ENCODE data around the gene ATP6V0C. TPM values are rescaled to one million over a fixed set of nuclear protein-coding genes. Genes with fewer than 3 reads are reported as not detected.
"Not testable (repeated sequence)": the region's sequence is repeated elsewhere in the genome, so short reads cannot be mapped to it uniquely, and the experiment has no call there.

Gene ATP6V0C
- total RNA-seq, 1 experiment from 2014 or later, result 176 TPM

- H3K27me3 Mint-ChIP-seq (ENCODE audit: low read depth); DNase-seq; H3K18ac ChIP-seq (ENCODE audit: insufficient read length, low read depth, low read length); H4K91ac ChIP-seq (ENCODE audit: insufficient read length, low read depth, low read length); H3K14ac ChIP-seq (ENCODE audit: insufficient read depth, low read length); H3K9me3 ChIP-seq (ENCODE audit: control insufficient read depth, low read depth, low read length); H2BK12ac ChIP-seq (ENCODE audit: insufficient read length, low read depth, low read length); H3K27me3 ChIP-seq (ENCODE audit: insufficient read depth, low read length); H3K4me1 Mint-ChIP-seq; H3K27ac Mint-ChIP-seq; H3K4me3 Mint-ChIP-seq; H2AK5ac ChIP-seq (ENCODE audit: insufficient read length, low read length); H2BK15ac ChIP-seq (ENCODE audit: low read depth, low read length); H3T11ph ChIP-seq (ENCODE audit: low read length); H3K9me3 Mint-ChIP-seq; H3K4ac ChIP-seq (ENCODE audit: low read depth, low read length); H3K36me3 Mint-ChIP-seq (ENCODE audit: insufficient read depth in 1 of 3, low read depth in 3 of 3); H3K4me1 ChIP-seq (ENCODE audit: insufficient read depth, low read length); H3K4me2 ChIP-seq (ENCODE audit: insufficient read depth, insufficient read length, low read length); H2BK5ac ChIP-seq (ENCODE audit: insufficient read length, low read length); H3K79me1 ChIP-seq (ENCODE audit: insufficient read depth, low read depth, low read length, poor library complexity, severe bottlenecking); H4K5ac ChIP-seq (ENCODE audit: insufficient read length, low read depth, low read length); H2BK120ac ChIP-seq (ENCODE audit: low read depth, low read length, poor library complexity, severe bottlenecking); H4K8ac ChIP-seq (replicated peaks; ENCODE audit: insufficient read length, low read depth, low read length); H3K23ac ChIP-seq (ENCODE audit: insufficient read length, low read depth, low read length); H2BK20ac ChIP-seq (ENCODE audit: low read depth, low read length, poor library complexity, severe bottlenecking); H3K56ac ChIP-seq (ENCODE audit: insufficient read length, low read depth, low read length); H3K9ac ChIP-seq (ENCODE audit: extremely low read depth, insufficient read length, low read length); H4K20me1 ChIP-seq (ENCODE audit: control insufficient read depth, insufficient read depth, insufficient read length); H3K27ac ChIP-seq (ENCODE audit: insufficient read length, low read depth, low read length); H3K23me2 ChIP-seq (ENCODE audit: insufficient read length, low read depth, low read length, poor library complexity, severe bottlenecking); H2AFZ ChIP-seq (ENCODE audit: low read length); H3K79me2 ChIP-seq (ENCODE audit: insufficient read depth, low read length): not testable (repeated sequence)
- TF ChIP-seq CTCF (conservative IDR thresholded peaks at IDR 0.05), result peak; percentile 59
- WGBS (ENCODE audit: extremely low coverage, insufficient read length, low lambda C conversion rate), result no CpG with 5 or more reads among the region's 4 CpGs
Observed at GRCh38 chr16:2560798-2561133, 47.0 kb downstream of the ATP6V0C start.

GRCh38 chr16:2567506-2567905 lies 53.8 kb downstream of the ATP6V0C start:
- H3K27me3 Mint-ChIP-seq (ENCODE audit: low read depth); H2AFZ ChIP-seq (ENCODE audit: low read length); H3K4me2 ChIP-seq (ENCODE audit: insufficient read depth, insufficient read length, low read length); H3K27ac Mint-ChIP-seq; H2BK5ac ChIP-seq (ENCODE audit: insufficient read length, low read length); H4K5ac ChIP-seq (ENCODE audit: insufficient read length, low read depth, low read length); H3K14ac ChIP-seq (ENCODE audit: insufficient read depth, low read length); H3K4me1 Mint-ChIP-seq; H2BK15ac ChIP-seq (ENCODE audit: low read depth, low read length); H3K23ac ChIP-seq (ENCODE audit: insufficient read length, low read depth, low read length); H4K8ac ChIP-seq (replicated peaks; ENCODE audit: insufficient read length, low read depth, low read length); H3K4me3 Mint-ChIP-seq; H2BK12ac ChIP-seq (ENCODE audit: insufficient read length, low read depth, low read length); H3K79me1 ChIP-seq (ENCODE audit: insufficient read depth, low read depth, low read length, poor library complexity, severe bottlenecking); H2AK5ac ChIP-seq (ENCODE audit: insufficient read length, low read length); H3K9me3 Mint-ChIP-seq; H3K9ac ChIP-seq (ENCODE audit: extremely low read depth, insufficient read length, low read length); H3K56ac ChIP-seq (ENCODE audit: insufficient read length, low read depth, low read length); H3K23me2 ChIP-seq (ENCODE audit: insufficient read length, low read depth, low read length, poor library complexity, severe bottlenecking); H4K91ac ChIP-seq (ENCODE audit: insufficient read length, low read depth, low read length); H3K9me3 ChIP-seq (ENCODE audit: control insufficient read depth, low read depth, low read length); H3K4me1 ChIP-seq (ENCODE audit: insufficient read depth, low read length); H3K79me2 ChIP-seq (ENCODE audit: insufficient read depth, low read length); DNase-seq; H3T11ph ChIP-seq (ENCODE audit: low read length); H2BK120ac ChIP-seq (ENCODE audit: low read depth, low read length, poor library complexity, severe bottlenecking); H4K20me1 ChIP-seq (ENCODE audit: control insufficient read depth, insufficient read depth, insufficient read length); H3K27ac ChIP-seq (ENCODE audit: insufficient read length, low read depth, low read length); H3K27me3 ChIP-seq (ENCODE audit: insufficient read depth, low read length); H3K18ac ChIP-seq (ENCODE audit: insufficient read length, low read depth, low read length); H2BK20ac ChIP-seq (ENCODE audit: low read depth, low read length, poor library complexity, severe bottlenecking); H3K36me3 Mint-ChIP-seq (ENCODE audit: insufficient read depth in 1 of 3, low read depth in 3 of 3); H3K4ac ChIP-seq (ENCODE audit: low read depth, low read length): not testable (repeated sequence)
- WGBS (ENCODE audit: extremely low coverage, insufficient read length, low lambda C conversion rate), result no CpG with 5 or more reads among the region's 6 CpGs
